ENCODE measurements around the gene FURIN.
"Not testable (repeated sequence)": the region's sequence is repeated elsewhere in the genome, so short reads cannot be mapped to it uniquely, and the experiment has no call there.

Gene FURIN

GRCh38 chr15:90911302-90911623 is 42.9 kb downstream of the FURIN start:
- H3K4me3 Mint-ChIP-seq: no peak overlapping the region
- no peak for DNase-seq (ENCODE audit: low spot score)
- no peaks in the 10 kb centered on the region for H3K4me1 Mint-ChIP-seq (ENCODE audit: low read depth)
- H3K36me3 Mint-ChIP-seq (ENCODE audit: low read depth): peaks cover 60% of the 10 kb centered on the region
- no peaks in the 10 kb centered on the region for H3K27me3 Mint-ChIP-seq (ENCODE audit: low read depth)
- no peak overlapping the region for H3K27ac Mint-ChIP-seq
- H3K9me3 Mint-ChIP-seq: no peaks in the 10 kb centered on the region

- Mint-ChIP-seq H3K36me3 (ENCODE audit: low read depth) (peaks cover 63% of the 10 kb centered on the region), H3K9me3 (no peaks in the 10 kb centered on the region), H3K4me3 (no peak overlapping the region), H3K4me1 (ENCODE audit: low read depth) (no peaks in the 10 kb centered on the region), H3K27me3 (ENCODE audit: low read depth) (no peaks in the 10 kb centered on the region), H3K27ac (no peak overlapping the region)
- DNase-seq (ENCODE audit: low spot score): no peak
Observed at GRCh38 chr15:90911906-90912769, 43.8 kb downstream of the FURIN start.

GRCh38 chr15:90912770-90913075 is 44.3 kb downstream of the FURIN start:
- Mint-ChIP-seq H3K4me3 (no peak overlapping the region), H3K27me3 (ENCODE audit: low read depth) (no peaks in the 10 kb centered on the region), H3K9me3 (no peaks in the 10 kb centered on the region), H3K4me1 (ENCODE audit: low read depth) (no peaks in the 10 kb centered on the region), H3K36me3 (ENCODE audit: low read depth) (peaks cover 63% of the 10 kb centered on the region), H3K27ac (no peak overlapping the region)
- DNase-seq (ENCODE audit: low spot score): no peak

- Mint-ChIP-seq H3K9me3 (no peaks in the 10 kb centered on the region), H3K4me1 (ENCODE audit: low read depth) (no peaks in the 10 kb centered on the region), H3K4me3 (no peak overlapping the region), H3K27ac (peak overlapping the region; percentile 26), H3K36me3 (ENCODE audit: low read depth) (peaks cover 66% of the 10 kb centered on the region), H3K27me3 (ENCODE audit: low read depth) (no peaks in the 10 kb centered on the region)
- no peak for DNase-seq (ENCODE audit: low spot score)
Observed at GRCh38 chr15:90913398-90913944, 45.1 kb downstream of the FURIN start.

GRCh38 chr15:90914305-90915080 is 46.1 kb downstream of the FURIN start:
- no peaks in the 10 kb centered on the region for H3K9me3 Mint-ChIP-seq
- DNase-seq (ENCODE audit: low spot score): no peak
- H3K27me3 Mint-ChIP-seq (ENCODE audit: low read depth): no peaks in the 10 kb centered on the region
- no peak overlapping the region for H3K4me3 Mint-ChIP-seq
- peaks cover 69% of the 10 kb centered on the region for H3K36me3 Mint-ChIP-seq (ENCODE audit: low read depth)
- no peaks in the 10 kb centered on the region for H3K4me1 Mint-ChIP-seq (ENCODE audit: low read depth)
- H3K27ac Mint-ChIP-seq: no peak overlapping the region

GRCh38 chr15:90915216-90915807 is 46.9 kb downstream of the FURIN start:
- Mint-ChIP-seq H3K4me1 (ENCODE audit: low read depth) (no peaks in the 10 kb centered on the region), H3K27ac (no peak overlapping the region), H3K4me3 (no peak overlapping the region), H3K9me3 (no peaks in the 10 kb centered on the region), H3K36me3 (ENCODE audit: low read depth) (peaks cover 69% of the 10 kb centered on the region), H3K27me3 (ENCODE audit: low read depth) (no peaks in the 10 kb centered on the region)
- no peak for DNase-seq (ENCODE audit: low spot score)

GRCh38 chr15:90915808-90916440 is 47.5 kb downstream of the FURIN start:
- H3K4me3 Mint-ChIP-seq: no peak overlapping the region
- no peak for DNase-seq (ENCODE audit: low spot score)
- peak overlapping the region; percentile 41 for H3K27ac Mint-ChIP-seq
- H3K36me3 Mint-ChIP-seq (ENCODE audit: low read depth): peaks cover 69% of the 10 kb centered on the region
- no peaks in the 10 kb centered on the region for H3K9me3 Mint-ChIP-seq
- no peaks in the 10 kb centered on the region for H3K27me3 Mint-ChIP-seq (ENCODE audit: low read depth)
- H3K4me1 Mint-ChIP-seq (ENCODE audit: low read depth): no peaks in the 10 kb centered on the region

- H3K4me3 Mint-ChIP-seq: no peak overlapping the region
- no peak for DNase-seq (ENCODE audit: low spot score)
- peaks cover 74% of the 10 kb centered on the region for H3K36me3 Mint-ChIP-seq (ENCODE audit: low read depth)
- H3K4me1 Mint-ChIP-seq (ENCODE audit: low read depth): no peaks in the 10 kb centered on the region
- H3K27ac Mint-ChIP-seq: no peak overlapping the region
- no peaks in the 10 kb centered on the region for H3K27me3 Mint-ChIP-seq (ENCODE audit: low read depth)
- no peaks in the 10 kb centered on the region for H3K9me3 Mint-ChIP-seq
Observed at GRCh38 chr15:90916461-90916860, 48.1 kb downstream of the FURIN start.

- Mint-ChIP-seq H3K4me1 (ENCODE audit: low read depth) (no peaks in the 10 kb centered on the region), H3K27ac (no peak overlapping the region), H3K27me3 (ENCODE audit: low read depth) (no peaks in the 10 kb centered on the region), H3K36me3 (ENCODE audit: low read depth) (peaks cover 82% of the 10 kb centered on the region), H3K4me3 (no peak overlapping the region), H3K9me3 (no peaks in the 10 kb centered on the region)
- no peak for DNase-seq (ENCODE audit: low spot score)
Observed at GRCh38 chr15:90917569-90917968, 49.2 kb downstream of the FURIN start.

- Mint-ChIP-seq H3K27ac (no peak overlapping the region), H3K9me3 (no peaks in the 10 kb centered on the region)
Observed at GRCh38 chr15:90918034-90918788, 49.8 kb downstream of the FURIN start.

GRCh38 chr15:90918835-90919234 is 50.4 kb downstream of the FURIN start:
- Mint-ChIP-seq H3K4me1 (ENCODE audit: low read depth) (peaks cover 2% of the 10 kb centered on the region), H3K4me3 (no peak overlapping the region), H3K27ac (no peak overlapping the region), H3K36me3 (ENCODE audit: low read depth) (peaks cover 71% of the 10 kb centered on the region), H3K9me3 (no peaks in the 10 kb centered on the region), H3K27me3 (ENCODE audit: low read depth) (no peaks in the 10 kb centered on the region)
- no peak for DNase-seq (ENCODE audit: low spot score)

More at GRCh38 chr15:90918034-90918788, 49.8 kb downstream of the FURIN start:
- no peaks in the 10 kb centered on the region for H3K4me1 Mint-ChIP-seq (ENCODE audit: low read depth)
- no peak for DNase-seq (ENCODE audit: low spot score)
- H3K36me3 Mint-ChIP-seq (ENCODE audit: low read depth): peaks cover 76% of the 10 kb centered on the region
- H3K27me3 Mint-ChIP-seq (ENCODE audit: low read depth): no peaks in the 10 kb centered on the region
- no peak overlapping the region for H3K4me3 Mint-ChIP-seq

GRCh38 chr15:90921887-90922286 is 53.5 kb downstream of the FURIN start:
- peak overlapping the region; percentile 4 for H3K27ac Mint-ChIP-seq
- peaks cover 51% of the 10 kb centered on the region for H3K36me3 Mint-ChIP-seq (ENCODE audit: low read depth)
- no peak for DNase-seq (ENCODE audit: low spot score)
- H3K4me1 Mint-ChIP-seq (ENCODE audit: low read depth): peaks cover 14% of the 10 kb centered on the region
- H3K4me3 Mint-ChIP-seq: no peak overlapping the region
- no peaks in the 10 kb centered on the region for H3K9me3 Mint-ChIP-seq
- no peaks in the 10 kb centered on the region for H3K27me3 Mint-ChIP-seq (ENCODE audit: low read depth)

GRCh38 chr15:90922712-90923322 is 54.4 kb downstream of the FURIN start:
- peak; percentile 42 for DNase-seq (ENCODE audit: low spot score)
- H3K27ac Mint-ChIP-seq: not testable (repeated sequence)

More at GRCh38 chr15:90922712-90923322, 54.4 kb downstream of the FURIN start:
- H3K4me3 Mint-ChIP-seq; H3K27me3 Mint-ChIP-seq (ENCODE audit: low read depth); H3K9me3 Mint-ChIP-seq: not testable (repeated sequence)
- Mint-ChIP-seq H3K4me1 (ENCODE audit: low read depth) (peaks cover 14% of the 10 kb centered on the region), H3K36me3 (ENCODE audit: low read depth) (peaks cover 43% of the 10 kb centered on the region)
